Measurements from ENCODE around the gene SLC23A2.

DNA sequence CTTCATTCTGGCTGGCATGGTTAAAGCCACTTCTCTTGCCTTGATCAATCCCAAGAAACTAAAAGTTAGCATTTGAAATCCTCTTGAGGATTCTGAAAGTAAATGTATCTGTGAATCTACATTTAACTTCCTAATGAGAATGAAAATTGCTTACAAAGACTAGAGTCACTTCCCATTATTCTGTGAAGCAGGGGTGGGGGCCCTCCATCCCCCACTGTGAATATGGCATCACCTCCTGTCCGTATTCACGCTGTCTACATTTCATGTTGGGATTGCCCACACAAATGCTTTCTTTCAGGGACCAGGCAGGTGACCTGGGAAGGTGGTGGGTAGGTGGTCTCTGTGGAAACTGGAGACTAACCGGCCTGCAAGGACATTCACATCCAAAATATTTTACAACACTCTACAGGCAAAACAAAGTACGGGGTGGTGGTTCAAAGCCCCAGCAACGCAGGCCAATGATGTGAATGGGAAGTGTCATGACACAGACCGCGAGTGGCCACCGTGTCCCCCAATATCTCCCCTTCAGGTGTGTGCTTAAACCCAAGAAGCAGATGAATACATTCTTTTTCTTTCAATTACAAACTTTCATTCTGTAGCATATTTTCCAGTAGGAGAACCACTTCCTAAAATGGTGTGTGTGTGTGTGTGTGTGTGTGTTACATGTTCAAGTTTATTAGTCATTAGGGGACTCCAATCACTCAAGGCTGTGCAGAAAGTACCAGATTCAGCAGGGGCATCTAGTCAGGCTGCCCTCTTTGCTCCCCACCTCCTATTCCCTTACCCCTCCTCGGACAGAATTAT, 147.4 kb downstream of the SLC23A2 start:
- TF ChIP-seq POLR2AphosphoS5 (IDR thresholded peaks at IDR 0.05; ENCODE audit: low read depth, low read length), result no peak
- no peak for TF ChIP-seq POLR2A (IDR thresholded peaks at IDR 0.05; ENCODE audit: low read depth, low read length)
